ENCODE measurements around the gene PACC1. TPM values are rescaled to one million over a fixed set of nuclear protein-coding genes. Genes with fewer than 3 reads are reported as not detected.

The PACC1 gene
- total RNA-seq, 1 donor from 2014 or later: 43.2 TPM

GRCh38 chr1:212453156-212453857, 38.6 kb upstream of the PACC1 start:
- DNase-seq (ENCODE audit: low read depth): no peak
- Histone ChIP-seq H3K27me3 (ENCODE audit: control insufficient read depth, insufficient read depth, low read length) (no peaks in the 10 kb centered on the region), H3K4me3 (ENCODE audit: low read depth, low read length) (no peak overlapping the region), H3K36me3 (ENCODE audit: control insufficient read depth, insufficient read depth, low read length) (no peaks in the 10 kb centered on the region)
- no peak for TF ChIP-seq CTCF (IDR thresholded peaks at IDR 0.05; ENCODE audit: insufficient read depth, low read length, poor library complexity, severe bottlenecking)

- DNase-seq (ENCODE audit: low read depth): no peak
- TF ChIP-seq CTCF (IDR thresholded peaks at IDR 0.05; ENCODE audit: insufficient read depth, low read length, poor library complexity, severe bottlenecking): no peak
- H3K27me3 ChIP-seq (ENCODE audit: control insufficient read depth, insufficient read depth, low read length): no peaks in the 10 kb centered on the region
These were observed 37.9 kb upstream of the PACC1 start for GRCh38 chr1:212452323-212453155.

GRCh38 chr1:212451416-212452322, 37.0 kb upstream of the PACC1 start:
- no peaks in the 10 kb centered on the region for H3K36me3 ChIP-seq (ENCODE audit: control insufficient read depth, insufficient read depth, low read length)

More at GRCh38 chr1:212452323-212453155, 37.9 kb upstream of the PACC1 start:
- Histone ChIP-seq H3K4me3 (ENCODE audit: low read depth, low read length) (no peak overlapping the region), H3K36me3 (ENCODE audit: control insufficient read depth, insufficient read depth, low read length) (no peaks in the 10 kb centered on the region)

GRCh38 chr1:212450331-212450881, 35.7 kb upstream of the PACC1 start:
- Histone ChIP-seq H3K4me3 (ENCODE audit: low read depth, low read length) (no peak overlapping the region), H3K27me3 (ENCODE audit: control insufficient read depth, insufficient read depth, low read length) (no peaks in the 10 kb centered on the region), H3K36me3 (ENCODE audit: control insufficient read depth, insufficient read depth, low read length) (no peaks in the 10 kb centered on the region)
- DNase-seq (ENCODE audit: low read depth): no peak
- TF ChIP-seq CTCF (IDR thresholded peaks at IDR 0.05; ENCODE audit: insufficient read depth, low read length, poor library complexity, severe bottlenecking): no peak

More at GRCh38 chr1:212451416-212452322, 37.0 kb upstream of the PACC1 start:
- Histone ChIP-seq H3K27me3 (ENCODE audit: control insufficient read depth, insufficient read depth, low read length) (no peaks in the 10 kb centered on the region), H3K4me3 (ENCODE audit: low read depth, low read length) (no peak overlapping the region)
- DNase-seq (ENCODE audit: low read depth): no peak
- no peak for TF ChIP-seq CTCF (IDR thresholded peaks at IDR 0.05; ENCODE audit: insufficient read depth, low read length, poor library complexity, severe bottlenecking)

- no peaks in the 10 kb centered on the region for H3K27me3 ChIP-seq (ENCODE audit: control insufficient read depth, insufficient read depth, low read length)
- H3K4me3 ChIP-seq (ENCODE audit: low read depth, low read length): no peak overlapping the region
- no peak for TF ChIP-seq CTCF (IDR thresholded peaks at IDR 0.05; ENCODE audit: insufficient read depth, low read length, poor library complexity, severe bottlenecking)
- no peaks in the 10 kb centered on the region for H3K36me3 ChIP-seq (ENCODE audit: control insufficient read depth, insufficient read depth, low read length)
- DNase-seq (ENCODE audit: low read depth): no peak
These were observed 32.8 kb upstream of the PACC1 start for GRCh38 chr1:212447478-212447877.

Data from kidney epithelial cell (primary cell).